Psoas muscle (tissue), 8 donors: ENCODE data around the gene PACS1. TPM values are rescaled to one million over a fixed set of nuclear protein-coding genes. Genes with fewer than 3 reads are reported as not detected.

Experiments used
- ATAC-seq, 4 donors: fragments of 200-7000 bp; cut with Tn5 transposase; one replicate each; pipeline ENCODE4 v1.9.1; 2020; ENCODE audit warnings: moderate library complexity in 3 of 4, mild to moderate bottlenecking in 2 of 4
- DNase-seq, 2 donors: peaks; one replicate each; pipeline ENCODE4 v3.0.0-alpha.2; 2020
- H3K27ac ChIP-seq: fragments of 200-600 bp; one replicate; pipeline ENCODE4 v1.8.0; 2022
- H3K27me3 ChIP-seq, 3 donors: fragments of 200-600 bp in 1 of 3; one replicate each; pipeline versions ENCODE4 v1.6.1 to v1.8.0; 2013 to 2022; ENCODE audit warnings: low read length in 2 of 3, mild to moderate bottlenecking in 2 of 3, moderate library complexity in 1 of 3; ENCODE audit not compliant: insufficient read depth in 3 of 3
- H3K36me3 ChIP-seq, 2 donors: fragments of 200-600 bp in 1 of 2; one replicate each; pipeline versions ENCODE4 v1.6.1 to v1.8.0; 2013 to 2022; ENCODE audit warnings: low read depth in 1 of 2, mild to moderate bottlenecking in 1 of 2, moderate library complexity in 1 of 2; ENCODE audit not compliant: insufficient read depth in 1 of 2
- H3K4me1 ChIP-seq: fragments of 200-600 bp; one replicate; pipeline ENCODE4 v1.8.0; 2022
- H3K4me3 ChIP-seq: fragments of 200-600 bp; one replicate; pipeline ENCODE4 v1.8.0; 2022; ENCODE audit warnings: mild to moderate bottlenecking
- H3K9me3 ChIP-seq: fragments of 200-600 bp; one replicate; pipeline ENCODE4 v1.8.0; 2022
- CTCF ChIP-seq: fragments of 200-600 bp; IDR thresholded peaks from one replicate; pipeline ENCODE4 v1.8.0; 2022; ENCODE audit warnings: antibody characterized with exemption
- WGBS, 3 donors: extraction: QIAGEN DNeasy Blood & Tissue Kit; methylation state at CpG; one replicate each; pipeline versions ENCODE4 v1.1.6 to v1.1.7; 2013; 5-methylcytosine and 5-hydroxymethylcytosine counted together
- intact Hi-C, 2 donors: fragments of 100-400 bp; cut with DNase I; formaldehyde crosslinking; loops; one replicate each; pipeline versions ENCODE4 v1.11.0 to v1.14.2; 2022
- polyA plus RNA-seq, 3 donors: library from polyadenylated mRNA; stranded (reverse); fragments of 200-250 nt; gene quantifications; one replicate each; pipeline ENCODE4 v1.2.3, GENCODE V29; 2013
- total RNA-seq, 4 donors: library from RNA; stranded (reverse); fragmentation: NEBNext Ultra II Directional in 2 of 4; extraction: Animal tissue kit (Norgen Biotek cat#: 25700) in 2 of 4; gene quantifications; one replicate each; pipeline versions ENCODE4 v1.2.1 to v1.2.4, GENCODE V29; 2021 to 2023
- donor health status: healthy with polysubstance abuse.
- donor health status: DM: no; HTN: no; CAD: no; lungs with moderate emphysema.
- donor health status: Bipolar disorder and iron deficiency.
- donor health status: healthy.
- donor health status: DM: yes; HTN: yes; CAD: no.
- donor health status: DM: no; HTN: no; CAD: no.
- donor health status: DM: no; HTN: no; CAD: no.
- donor health status: DM: yes; HTN: yes; CAD: no.

Gene PACS1
- total and polyA plus RNA-seq, 7 donors: 7.4 to 27.8 (median 16.3) TPM

- Histone ChIP-seq H3K27ac (no peak within 1 kb of the TSS), H3K36me3 (peaks cover 0 to 6% of the 10 kb centered on the region in 2 donors), H3K27me3 (peaks cover 0 to 7% (median 4%) of the 10 kb centered on the region in 3 donors), H3K9me3 (no peaks in the 10 kb centered on the region), H3K4me1 (peaks cover 11% of the 10 kb centered on the region), H3K4me3 (peak within 1 kb of the TSS; percentile 22)
- 8 to 11% (median 10%) methylated on average over 29 to 39 of the region's 39 CpGs for WGBS, 3 donors
- ATAC-seq (no peak), DNase-seq (no peak)
- TF ChIP-seq CTCF: no peak
- intact Hi-C loops: no loop called here
These were observed 21.3 kb upstream of the PACS1 start, which contains the start of gene GAL3ST3 for GRCh38 chr11:66048547-66049323. Gene GAL3ST3 (minus strand): TSS chr11:66049161. CDS start chr11:66045415, 3,746 bp downstream.

GRCh38 chr11:66050581-66051231 is 19.4 kb upstream of the PACS1 start:
- ATAC-seq (no peak), DNase-seq (no peak)
- Histone ChIP-seq H3K27ac (peak overlapping the region; percentile 84), H3K4me1 (peaks cover 5% of the 10 kb centered on the region), H3K27me3 (peaks cover 0 to 7% (median 4%) of the 10 kb centered on the region in 3 donors), H3K4me3 (no peak overlapping the region), H3K36me3 (peaks cover 0 to 26% of the 10 kb centered on the region in 2 donors), H3K9me3 (no peaks in the 10 kb centered on the region)
- intact Hi-C loops: no loop called here
- no peak for TF ChIP-seq CTCF
- WGBS, 3 donors: 80 to 85% (median 83%) methylated on average over 5 of the region's 5 CpGs

- Histone ChIP-seq H3K4me1 (peaks cover 5% of the 10 kb centered on the region), H3K4me3 (peak overlapping the region; percentile 94), H3K9me3 (no peaks in the 10 kb centered on the region), H3K36me3 (peaks cover 0 to 33% of the 10 kb centered on the region in 2 donors), H3K27me3 (peaks cover 0 to 7% (median 4%) of the 10 kb centered on the region in 3 donors), H3K27ac (peak overlapping the region; percentile 84)
- ATAC-seq (no peak), DNase-seq (no peak)
- no peak for TF ChIP-seq CTCF
- intact Hi-C loops: no loop called here
- WGBS, 3 donors: 23 to 26% (median 25%) methylated on average over 12 of the region's 12 CpGs
These were observed 18.7 kb upstream of the PACS1 start for GRCh38 chr11:66051371-66051765.

- H3K9me3 ChIP-seq: no peaks in the 10 kb centered on the region
- intact Hi-C loops: no loop called here
- 0% methylated on average over 76 to 84 of the region's 84 CpGs for WGBS, 3 donors
- H3K27me3 ChIP-seq: peaks cover 0 to 7% (median 4%) of the 10 kb centered on the region in 3 donors
- ATAC-seq (peak; percentile 99), DNase-seq (peak; percentile 98 to 99)
- H3K36me3 ChIP-seq: peaks cover 0 to 39% of the 10 kb centered on the region in 2 donors
- H3K27ac ChIP-seq: peak within 1 kb of the TSS; percentile 84
- H3K4me3 ChIP-seq: peak within 1 kb of the TSS; percentile 94
- TF ChIP-seq CTCF: no peak
- H3K4me1 ChIP-seq: peaks cover 5% of the 10 kb centered on the region
These were observed 18.1 kb upstream of the PACS1 start, which contains the start of gene SF3B2 for GRCh38 chr11:66051766-66052663. Gene SF3B2 (plus strand): TSS chr11:66052364. CDS start chr11:66052385, 21 bp downstream.
